Tibial nerve (tissue), 4 donors: ENCODE results near the gene LCN12. TPM values are rescaled to one million over a fixed set of nuclear protein-coding genes. Genes with fewer than 3 reads are reported as not detected.

Experiments used
- DNase-seq, 2 donors: peaks; one replicate each; pipeline ENCODE4 v3.0.0-alpha.2; 2019; ENCODE audit warnings: low spot score in 2 of 2
- H3K27ac ChIP-seq, 4 donors: fragments of 200-600 bp; sonication (generic) in 3 of 4; one replicate each; pipeline ENCODE4 v1.5.1; 2017 to 2019; ENCODE audit warnings: mild to moderate bottlenecking in 1 of 4
- H3K27me3 ChIP-seq, 2 donors: fragments of 200-600 bp; sonication (generic) in 1 of 2; one replicate each; pipeline versions ENCODE4 v1.5.1 to v1.6.0; 2017 to 2019
- H3K36me3 ChIP-seq, 3 donors: fragments of 200-600 bp; sonication (generic); one replicate each; pipeline ENCODE4 v1.5.1; 2018 to 2019
- H3K4me1 ChIP-seq, 4 donors: fragments of 200-600 bp; sonication (generic) in 3 of 4; one replicate each; pipeline ENCODE4 v1.5.1; 2017 to 2019
- H3K4me3 ChIP-seq, 4 donors: fragments of 200-600 bp; sonication (generic) in 3 of 4; one replicate each; pipeline ENCODE4 v1.5.1; 2017 to 2019; ENCODE audit warnings: mild to moderate bottlenecking in 1 of 4, moderate library complexity in 1 of 4
- H3K9me3 ChIP-seq, 4 donors: fragments of 200-600 bp; sonication (generic) in 3 of 4; one replicate each; pipeline ENCODE4 v1.5.1; 2017 to 2019
- EP300 ChIP-seq, 2 donors: sonication (generic); formaldehyde crosslinking; IDR thresholded peaks; one replicate each; pipeline ENCODE4 v1.6.1; 2017; ENCODE audit warnings: antibody characterized with exemption in 2 of 2, mild to moderate bottlenecking in 1 of 2
- POLR2A ChIP-seq, 2 donors: fragments of 450-650 bp; IDR thresholded peaks; one replicate each; pipeline ENCODE4 v1.6.1; 2017; ENCODE audit warnings: antibody characterized with exemption in 2 of 2, mild to moderate bottlenecking in 2 of 2, moderate library complexity in 2 of 2
- WGBS, 2 donors: methylation state at CpG; one replicate each; pipeline ENCODE4 v1.1.5; 2018; 5-methylcytosine and 5-hydroxymethylcytosine counted together
- total RNA-seq, 4 donors: library from RNA; depleted of rRNA; stranded (reverse); fragments of >200 nt; gene quantifications; one replicate each; pipeline ENCODE4 v1.1.0, GENCODE V29; 2016
- TF ChIP-seq, protein P1 (sequence below), 5 experiments: fragments of 200-600 bp in 3 of 5; fragments of 450-650 bp in 2 of 5; sonication (generic) in 3 of 5; IDR thresholded peaks; one replicate each; pipeline ENCODE4 v1.5.1; 2016 to 2019; ENCODE audit warnings: antibody characterized with exemption in 5 of 5, mild to moderate bottlenecking in 3 of 5, moderate library complexity in 2 of 5

The LCN12 gene
- total RNA-seq, 4 donors from 2014 or later, result 2.4 to 16.8 (median 7.8) TPM

DNA sequence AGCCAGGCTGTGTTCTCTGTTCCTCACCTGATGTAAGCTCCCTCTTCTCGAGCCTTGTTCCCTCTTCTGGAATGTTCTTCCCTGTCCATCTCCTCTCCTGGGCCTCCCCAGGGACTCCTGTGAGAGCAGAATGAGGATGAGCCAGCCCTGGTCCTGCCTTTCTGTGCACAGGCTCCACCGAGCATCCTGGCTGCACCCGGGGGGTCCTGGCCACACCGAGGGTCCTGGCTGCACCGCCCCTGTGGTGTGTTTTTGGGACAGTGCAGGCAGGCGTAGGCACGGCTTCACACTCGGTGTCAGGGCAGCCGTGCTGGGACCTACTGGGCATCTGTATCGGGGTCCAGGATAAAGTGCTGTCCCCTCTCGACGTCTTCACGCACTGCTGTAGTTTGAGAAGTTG, 25.3 kb upstream of the LCN12 start:
- no peak for DNase-seq
- no peaks in the 10 kb centered on the region for H3K9me3 ChIP-seq
- no peak overlapping the region for H3K27ac ChIP-seq
- WGBS, 2 donors, result 94 to 97% methylated on average over 13 of the region's 13 CpGs
- H3K27me3 ChIP-seq, result no peaks in the 10 kb centered on the region
- H3K36me3 ChIP-seq, result peaks cover 0 to 37% (median 13%) of the 10 kb centered on the region in 3 donors
- TF ChIP-seq, protein P1, sequence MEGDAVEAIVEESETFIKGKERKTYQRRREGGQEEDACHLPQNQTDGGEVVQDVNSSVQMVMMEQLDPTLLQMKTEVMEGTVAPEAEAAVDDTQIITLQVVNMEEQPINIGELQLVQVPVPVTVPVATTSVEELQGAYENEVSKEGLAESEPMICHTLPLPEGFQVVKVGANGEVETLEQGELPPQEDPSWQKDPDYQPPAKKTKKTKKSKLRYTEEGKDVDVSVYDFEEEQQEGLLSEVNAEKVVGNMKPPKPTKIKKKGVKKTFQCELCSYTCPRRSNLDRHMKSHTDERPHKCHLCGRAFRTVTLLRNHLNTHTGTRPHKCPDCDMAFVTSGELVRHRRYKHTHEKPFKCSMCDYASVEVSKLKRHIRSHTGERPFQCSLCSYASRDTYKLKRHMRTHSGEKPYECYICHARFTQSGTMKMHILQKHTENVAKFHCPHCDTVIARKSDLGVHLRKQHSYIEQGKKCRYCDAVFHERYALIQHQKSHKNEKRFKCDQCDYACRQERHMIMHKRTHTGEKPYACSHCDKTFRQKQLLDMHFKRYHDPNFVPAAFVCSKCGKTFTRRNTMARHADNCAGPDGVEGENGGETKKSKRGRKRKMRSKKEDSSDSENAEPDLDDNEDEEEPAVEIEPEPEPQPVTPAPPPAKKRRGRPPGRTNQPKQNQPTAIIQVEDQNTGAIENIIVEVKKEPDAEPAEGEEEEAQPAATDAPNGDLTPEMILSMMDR (IDR thresholded peaks at IDR 0.05), result no peak
- no peak for TF ChIP-seq POLR2A (IDR thresholded peaks at IDR 0.05)
- no peak for TF ChIP-seq EP300 (IDR thresholded peaks at IDR 0.05)
- H3K4me1 ChIP-seq, result peaks cover 0 to 8% (median 2%) of the 10 kb centered on the region in 4 donors
- no peak overlapping the region for H3K4me3 ChIP-seq

DNA sequence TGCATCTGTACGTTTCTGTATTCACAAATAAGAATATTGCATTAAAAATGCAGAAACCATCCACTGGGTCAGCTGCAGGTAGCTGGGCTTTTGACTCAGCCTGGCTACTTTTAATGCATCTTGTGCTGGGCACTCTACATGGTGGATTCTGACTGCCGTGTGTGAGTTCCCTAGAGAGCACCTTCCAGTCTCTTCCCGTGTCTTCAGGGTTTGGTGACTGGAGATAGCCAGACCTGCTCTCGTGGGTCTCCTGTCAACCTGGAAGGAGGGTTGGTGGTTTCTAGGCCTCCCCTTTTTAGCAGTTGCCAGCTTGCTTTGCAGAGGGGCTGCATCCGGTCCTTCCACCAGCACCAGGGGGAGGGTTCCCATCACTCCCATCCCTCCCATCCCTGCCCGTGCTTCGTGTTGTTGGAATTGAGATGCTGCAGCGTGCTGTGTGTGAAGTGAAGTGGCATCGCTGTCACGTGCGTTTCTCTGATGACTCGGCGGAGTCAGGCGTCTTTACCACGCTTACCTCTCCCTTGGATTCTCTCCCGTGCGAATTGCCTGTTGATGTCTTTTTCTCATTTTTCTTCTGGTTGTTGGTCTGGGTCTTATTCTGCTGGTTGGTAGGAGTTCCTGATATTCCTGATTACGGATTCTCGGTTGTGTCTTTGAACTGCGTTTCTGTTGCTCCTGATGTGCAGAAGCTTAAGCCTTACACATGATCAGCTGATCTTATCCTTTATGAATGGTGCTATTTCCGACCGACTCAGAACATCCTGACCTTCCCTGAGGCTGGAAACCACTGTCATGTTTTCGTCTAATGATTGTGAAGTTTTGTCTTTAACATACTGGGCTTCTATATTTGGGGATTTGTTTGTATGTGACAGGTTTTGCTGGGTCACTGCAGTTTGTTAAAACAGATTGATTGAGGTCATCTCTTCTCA, 24.5 kb upstream of the LCN12 start:
- Histone ChIP-seq H3K4me1 (no peaks in the 10 kb centered on the region), H3K27ac (peak overlapping the region in 1 of 4 donors; percentile 3), H3K36me3 (peaks cover 0 to 37% (median 13%) of the 10 kb centered on the region in 3 donors), H3K9me3 (no peaks in the 10 kb centered on the region), H3K27me3 (no peaks in the 10 kb centered on the region), H3K4me3 (no peak overlapping the region)
- no peak for DNase-seq
- TF ChIP-seq, protein P1 (IDR thresholded peaks at IDR 0.05), result no peak
- TF ChIP-seq EP300 (IDR thresholded peaks at IDR 0.05) (no peak), POLR2A (IDR thresholded peaks at IDR 0.05) (no peak)
- WGBS, 2 donors, result 70 to 79% methylated on average over 22 to 23 of the region's 23 CpGs

DNA sequence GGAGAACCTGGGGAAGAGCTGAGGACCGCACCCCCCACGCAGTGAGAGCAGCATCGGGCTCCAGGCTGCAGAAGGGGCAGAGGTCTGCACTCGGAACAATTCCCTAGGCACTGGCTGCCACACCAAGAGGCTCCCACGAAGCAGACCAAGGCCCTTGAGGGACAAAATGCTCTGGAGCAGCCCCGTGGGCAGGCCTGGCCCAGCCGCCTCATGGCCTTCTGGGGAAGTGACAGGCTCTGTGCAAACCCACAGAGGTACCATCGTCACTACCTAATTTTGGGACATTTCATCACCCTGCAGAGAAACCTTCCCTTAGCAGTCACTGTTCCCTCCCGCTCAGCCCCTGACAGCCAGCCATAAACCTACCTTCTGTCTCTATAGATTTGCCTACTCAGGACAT, 23.5 kb upstream of the LCN12 start:
- TF ChIP-seq EP300 (IDR thresholded peaks at IDR 0.05) (no peak), POLR2A (IDR thresholded peaks at IDR 0.05) (no peak)
- TF ChIP-seq, protein P1 (IDR thresholded peaks at IDR 0.05), result no peak
- H3K9me3 ChIP-seq, result no peaks in the 10 kb centered on the region
- no peaks in the 10 kb centered on the region for H3K27me3 ChIP-seq
- H3K36me3 ChIP-seq, result peaks cover 0 to 37% (median 13%) of the 10 kb centered on the region in 3 donors
- 76 to 77% methylated on average over 5 to 9 of the region's 9 CpGs for WGBS, 2 donors
- no peaks in the 10 kb centered on the region for H3K4me1 ChIP-seq
- no peak overlapping the region for H3K4me3 ChIP-seq
- peak overlapping the region in 1 of 4 donors; percentile 3 for H3K27ac ChIP-seq
- DNase-seq, result no peak

DNA sequence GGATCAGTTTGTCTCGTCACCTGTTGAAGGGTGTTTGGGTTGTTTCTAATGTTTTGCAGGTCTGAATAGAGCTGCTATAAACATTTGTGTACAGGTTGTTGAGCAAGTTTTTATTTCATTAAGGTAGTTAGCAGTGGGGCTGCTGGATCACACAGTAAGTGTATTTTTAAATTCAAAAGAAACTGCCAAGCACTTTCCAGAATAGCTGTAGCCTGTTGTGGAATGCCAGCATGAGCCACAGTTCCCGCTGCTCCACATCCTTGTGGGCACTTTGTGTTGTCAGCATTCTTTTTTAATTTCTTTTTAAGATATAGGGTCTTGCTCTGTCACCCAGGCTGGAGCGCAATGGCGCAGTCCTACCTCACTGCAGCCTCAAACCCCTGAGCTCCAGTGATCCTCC, 22.1 kb upstream of the LCN12 start:
- DNase-seq, result no peak

More for the DNA sequence above, 22.1 kb upstream of the LCN12 start:
- TF ChIP-seq POLR2A (IDR thresholded peaks at IDR 0.05) (no peak), EP300 (IDR thresholded peaks at IDR 0.05) (no peak)
- TF ChIP-seq, protein P1 (IDR thresholded peaks at IDR 0.05), result no peak
- no peaks in the 10 kb centered on the region for H3K9me3 ChIP-seq
- H3K36me3 ChIP-seq, result peaks cover 0 to 26% (median 13%) of the 10 kb centered on the region in 3 donors
- no peak overlapping the region for H3K27ac ChIP-seq
- H3K4me3 ChIP-seq, result no peak overlapping the region
- H3K27me3 ChIP-seq, result no peaks in the 10 kb centered on the region
- 96% methylated on average over 4 of the region's 4 CpGs for WGBS, 2 donors
- no peaks in the 10 kb centered on the region for H3K4me1 ChIP-seq
